Retinal pigment epithelial cell (primary cell): ENCODE measurements around the gene ATP5F1E.

Source experiments
- DNase-seq: peaks from one replicate; pipeline ENCODE4 v3.0.0-alpha.2; 2010; ENCODE audit warnings: low read depth
- H3K4me3 ChIP-seq: 2 replicates; pipeline ENCODE4 v1.5.1; 2011; ENCODE audit warnings: mild to moderate bottlenecking, low read length, control low read depth, moderate library complexity
- TF ChIP-seq, protein P1 (sequence below): conservative IDR thresholded peaks from 2 replicates; pipeline ENCODE4 v1.5.1; 2011; ENCODE audit warnings: low read depth, low read length, control low read depth, inconsistent platforms

Gene ATP5F1E

DNA sequence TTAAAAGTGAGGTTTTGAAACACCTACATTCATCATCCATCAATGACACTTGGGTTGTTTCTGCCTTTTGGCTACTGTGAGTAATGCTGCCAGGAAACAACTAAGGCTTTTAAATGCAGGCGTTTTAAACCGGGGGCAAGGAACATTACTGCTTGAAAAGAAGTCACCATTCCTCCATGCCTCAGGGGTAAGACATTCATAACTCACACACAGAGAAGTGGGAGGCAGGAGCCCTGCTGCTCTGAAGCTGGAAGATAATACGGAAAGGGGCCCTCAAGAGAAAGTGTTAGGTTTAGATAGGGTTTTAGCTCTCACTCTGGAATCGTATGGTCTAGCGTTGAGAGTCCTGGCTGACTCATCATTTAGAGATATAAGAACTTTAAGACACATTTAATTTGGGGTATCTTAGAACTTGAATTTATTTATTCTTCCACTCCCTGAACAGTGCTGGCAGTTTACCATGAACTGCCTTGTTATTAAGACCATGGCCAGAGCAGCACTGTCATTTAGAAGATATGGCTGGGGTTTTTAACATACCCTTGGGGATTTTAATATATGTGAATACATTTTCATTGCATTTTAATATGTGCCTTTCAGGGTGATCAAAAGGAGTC is 11.1 kb downstream of the ATP5F1E start:
- no peak for DNase-seq
- TF ChIP-seq, protein P1, sequence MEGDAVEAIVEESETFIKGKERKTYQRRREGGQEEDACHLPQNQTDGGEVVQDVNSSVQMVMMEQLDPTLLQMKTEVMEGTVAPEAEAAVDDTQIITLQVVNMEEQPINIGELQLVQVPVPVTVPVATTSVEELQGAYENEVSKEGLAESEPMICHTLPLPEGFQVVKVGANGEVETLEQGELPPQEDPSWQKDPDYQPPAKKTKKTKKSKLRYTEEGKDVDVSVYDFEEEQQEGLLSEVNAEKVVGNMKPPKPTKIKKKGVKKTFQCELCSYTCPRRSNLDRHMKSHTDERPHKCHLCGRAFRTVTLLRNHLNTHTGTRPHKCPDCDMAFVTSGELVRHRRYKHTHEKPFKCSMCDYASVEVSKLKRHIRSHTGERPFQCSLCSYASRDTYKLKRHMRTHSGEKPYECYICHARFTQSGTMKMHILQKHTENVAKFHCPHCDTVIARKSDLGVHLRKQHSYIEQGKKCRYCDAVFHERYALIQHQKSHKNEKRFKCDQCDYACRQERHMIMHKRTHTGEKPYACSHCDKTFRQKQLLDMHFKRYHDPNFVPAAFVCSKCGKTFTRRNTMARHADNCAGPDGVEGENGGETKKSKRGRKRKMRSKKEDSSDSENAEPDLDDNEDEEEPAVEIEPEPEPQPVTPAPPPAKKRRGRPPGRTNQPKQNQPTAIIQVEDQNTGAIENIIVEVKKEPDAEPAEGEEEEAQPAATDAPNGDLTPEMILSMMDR = no peak
- no peak overlapping the region for H3K4me3 ChIP-seq

DNA sequence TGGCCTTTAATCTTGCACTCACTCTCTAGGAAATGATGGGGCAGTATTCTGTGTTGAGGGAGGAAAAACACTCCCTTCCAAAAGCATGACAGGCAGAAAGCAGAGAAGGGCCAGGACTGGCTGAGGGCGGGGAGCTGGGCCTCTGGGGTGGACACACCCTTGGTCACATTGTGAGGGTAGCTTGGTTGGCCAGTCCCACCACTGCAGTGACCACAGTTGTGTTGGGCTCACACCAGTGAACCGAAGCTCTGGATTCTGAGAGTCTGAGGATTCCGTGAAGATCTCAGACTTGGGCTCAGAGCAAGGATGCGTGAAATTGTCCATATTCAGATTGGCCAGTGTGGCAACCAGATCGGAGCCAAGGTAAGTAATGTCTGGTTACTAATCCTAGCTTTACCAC is 12.9 kb downstream of the ATP5F1E start, which contains the start of gene TUBB1:
TSS of gene TUBB1 (plus strand) at position 213 of the 400 bp plus-strand sequence. CDS start at position 307, 94 bp downstream.
- H3K4me3 ChIP-seq = no peak within 1 kb of the TSS
- DNase-seq = no peak
- TF ChIP-seq, protein P1 = no peak

DNA sequence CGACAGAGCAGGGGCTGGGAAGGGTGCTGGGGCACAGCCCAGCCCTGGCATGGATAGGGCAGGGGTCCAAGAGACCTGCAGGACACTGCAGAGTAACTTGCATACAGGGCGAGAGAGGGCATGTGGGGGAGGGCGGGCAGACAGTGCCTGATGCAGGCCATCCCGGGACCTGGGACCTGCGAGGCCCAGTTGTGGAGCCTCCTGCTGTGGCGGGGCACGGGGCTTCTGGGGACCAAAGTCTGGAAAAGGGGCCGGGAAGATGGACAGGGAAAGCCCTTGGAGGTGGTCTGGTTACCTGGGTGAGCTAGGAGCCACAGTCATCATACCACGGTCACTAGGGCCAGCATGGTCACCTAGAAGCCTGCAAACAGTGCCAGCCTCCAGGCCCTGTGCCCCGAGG is 13.3 kb downstream of the ATP5F1E start:
- no peak overlapping the region for H3K4me3 ChIP-seq
- no peak for DNase-seq
- TF ChIP-seq, protein P1 = no peak

DNA sequence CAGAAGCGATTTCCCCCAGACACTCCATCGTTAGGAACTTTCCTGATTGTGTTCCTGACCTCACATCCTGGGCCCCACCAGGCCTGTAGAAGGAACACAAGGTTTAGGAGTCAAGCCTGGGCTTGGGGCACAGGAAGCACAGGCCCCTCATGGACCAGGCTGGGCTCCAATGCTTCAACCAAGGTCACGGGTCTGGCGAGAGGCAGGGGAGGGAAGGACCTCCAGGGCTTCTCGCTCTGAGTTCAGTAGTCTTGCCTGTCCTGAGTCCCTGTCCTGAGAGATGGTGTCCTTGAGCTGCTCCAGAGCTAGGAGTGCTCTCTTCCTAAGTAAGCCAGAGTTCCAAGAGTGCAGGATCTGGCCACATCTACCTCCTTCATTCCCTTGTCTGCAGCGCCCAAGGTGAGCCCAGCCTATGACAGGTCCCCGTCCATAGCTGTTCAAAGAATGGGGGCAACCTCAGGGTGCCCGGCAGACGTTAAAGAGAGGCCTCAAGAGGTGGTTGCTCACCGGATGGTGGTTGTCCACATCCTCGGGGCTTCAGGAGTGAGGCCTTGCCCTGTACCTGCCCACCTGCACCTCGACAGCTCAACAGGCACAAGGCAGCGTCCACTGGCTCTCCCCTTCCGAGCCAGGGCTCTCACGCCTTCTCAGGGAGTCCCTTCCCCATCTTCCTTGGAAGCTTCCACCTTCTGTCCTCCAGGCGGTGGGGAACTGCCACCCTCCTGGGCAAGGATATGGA is 14.5 kb downstream of the ATP5F1E start:
- TF ChIP-seq, protein P1 = no peak
- DNase-seq = no peak
- no peak overlapping the region for H3K4me3 ChIP-seq

DNA sequence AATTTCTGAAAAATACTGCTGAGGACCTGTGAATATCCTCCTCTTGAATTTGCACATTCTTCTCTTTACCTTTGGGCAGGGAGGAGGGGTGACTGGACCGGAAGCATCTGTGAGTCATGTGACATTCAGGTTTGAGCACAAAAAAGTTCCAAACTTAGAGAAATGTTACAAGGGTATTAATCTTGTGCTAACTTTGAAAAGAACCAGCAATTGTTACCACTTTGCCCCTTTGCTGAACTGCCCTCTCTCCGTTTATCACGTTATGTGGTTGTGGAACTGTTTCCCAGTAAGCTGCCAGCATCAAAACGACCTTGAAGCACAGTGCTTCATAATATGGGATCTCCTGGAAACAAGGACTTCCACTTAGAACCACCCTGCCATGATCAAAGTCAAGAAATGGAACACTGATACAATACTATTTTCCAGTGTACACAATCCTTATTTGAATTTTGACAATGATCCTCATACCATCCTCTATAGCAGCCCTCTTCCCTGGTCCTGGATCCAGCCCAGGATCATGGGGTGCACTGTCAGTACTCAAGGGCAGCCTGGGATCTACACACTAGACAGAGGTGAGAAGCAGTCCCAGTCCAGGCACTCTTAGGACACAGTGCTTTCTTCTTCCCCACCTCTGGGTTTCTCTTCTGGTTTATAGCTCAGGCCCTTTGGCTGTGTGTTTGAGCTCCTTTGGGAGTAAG is 15.2 kb downstream of the ATP5F1E start:
- no peak for DNase-seq
- TF ChIP-seq, protein P1 = no peak
- H3K4me3 ChIP-seq = no peak overlapping the region

DNA sequence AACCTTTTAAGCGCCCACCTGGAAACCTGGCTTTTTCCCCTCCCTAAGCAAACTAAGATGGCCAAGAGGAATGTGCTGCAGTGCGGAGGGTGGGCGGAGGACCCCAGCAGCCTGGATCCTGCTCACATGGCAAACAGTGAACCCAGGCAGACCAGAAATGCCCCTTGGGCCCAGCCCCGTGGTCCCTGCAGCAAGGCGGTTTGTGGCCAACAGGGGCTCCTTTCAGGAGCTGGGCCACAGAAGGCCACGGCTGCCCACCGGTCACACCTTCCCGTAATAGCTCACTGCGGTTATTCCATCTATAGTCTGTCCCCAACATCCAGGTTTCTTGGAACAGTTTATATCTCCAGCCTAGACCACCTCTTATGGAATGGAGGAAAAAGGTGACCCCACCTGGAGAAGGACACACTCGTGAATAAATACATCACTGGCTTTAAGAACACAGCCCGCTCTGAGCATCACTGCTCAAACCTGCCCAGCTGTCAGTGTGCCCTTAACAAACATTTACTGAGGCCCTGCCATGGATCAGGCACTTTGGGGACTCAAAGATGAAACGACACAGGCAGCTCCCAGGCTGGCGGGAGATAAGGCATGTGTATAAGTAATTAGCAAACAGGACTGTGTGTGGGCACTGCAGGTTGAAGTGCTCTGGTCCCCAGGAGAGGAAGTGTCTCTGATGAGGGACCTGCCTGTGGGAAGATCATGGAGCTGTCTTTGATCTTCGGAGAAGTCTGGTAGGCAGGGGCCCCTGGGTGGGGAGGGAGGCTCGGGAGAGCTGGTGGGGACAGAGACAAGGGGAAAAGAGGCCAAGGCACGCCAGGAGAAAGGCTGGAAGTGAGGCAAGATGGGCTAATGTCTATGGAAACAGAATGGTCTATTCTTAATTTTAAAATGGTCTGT is 16.1 kb downstream of the ATP5F1E start:
- no peak overlapping the region for H3K4me3 ChIP-seq
- DNase-seq = no peak
- TF ChIP-seq, protein P1 = no peak
